Measurements from ENCODE around the gene LGMN. TPM values are rescaled to one million over a fixed set of nuclear protein-coding genes. Genes with fewer than 3 reads are reported as not detected.

LGMN gene
- total and polyA plus RNA-seq, 2 donors (not counting 1 experiment from before 2014, with no cell fraction given) = 17.6 to 21.1 TPM

GRCh38 chr14:92687681-92688433 is 60.6 kb downstream of the LGMN start:
- ChIA-PET POLR2A (interaction anchor here (0.6 kb wide), 1 partner anchor 80 kb away, joined by 3 read pairs; no protein-coding TSS in a partner anchor), CTCF (interaction anchor here (0.6 to 7.4 kb wide), 16 partner anchors 8 to 1322 kb away, joined by 3 to 62 read pairs (median 6); no protein-coding TSS in a partner anchor)
- Histone ChIP-seq H3K9ac (ENCODE audit: low read length) (no peak overlapping the region), H3K36me3 (replicated peaks in 1 of 2; ENCODE audit: control extremely low read depth in 1 of 2, control insufficient read depth in 1 of 2, extremely low read depth in 1 of 2, insufficient read depth in 2 of 2, low read length in 1 of 2) (peaks cover 4 to 60% of the 10 kb centered on the region in 2 experiments), H3K27me3 (replicated peaks in 1 of 4; ENCODE audit: control extremely low read depth in 1 of 4, control insufficient read depth in 3 of 4, insufficient read depth in 4 of 4, low read length in 3 of 4) (no peaks in the 10 kb centered on the region), H3K79me2 (ENCODE audit: control insufficient read depth, insufficient read depth, low read length) (peaks cover 6% of the 10 kb centered on the region), H4K20me1 (ENCODE audit: control insufficient read depth, insufficient read depth, low read length, poor library complexity, severe bottlenecking) (peaks cover 68% of the 10 kb centered on the region), H3K4me2 (replicated peaks; ENCODE audit: low read depth, low read length, poor library complexity, severe bottlenecking) (no peak overlapping the region), H3K27ac (ENCODE audit: low read length in 2 of 2) (no peak overlapping the region), H3K4me3 (ENCODE audit: control extremely low read depth in 1 of 5, extremely low read depth in 1 of 5, insufficient read depth in 1 of 5, low read depth in 2 of 5, low read length in 4 of 5) (no peak overlapping the region), H3K9me3 (ENCODE audit: control extremely low read depth in 1 of 3, control insufficient read depth in 2 of 3, insufficient read depth in 1 of 3, low read length in 2 of 3) (peaks cover 0 to 6% (median 0%) of the 10 kb centered on the region in 3 donors), H3K4me1 (ENCODE audit: control insufficient read depth in 2 of 2, insufficient read depth in 2 of 2, low read length in 2 of 2) (peaks cover 0 to 3% of the 10 kb centered on the region in 2 donors), H2AFZ (ENCODE audit: insufficient read depth, low read depth, low read length, poor library complexity, severe bottlenecking) (no peak overlapping the region)
- H3K27ac Mint-ChIP-seq = no peak overlapping the region
- H3K27me3 Mint-ChIP-seq = no peaks in the 10 kb centered on the region
- TF ChIP-seq CTCF (IDR thresholded peaks at IDR 0.05) (no peak), EZH2 (IDR thresholded peaks at IDR 0.05; ENCODE audit: borderline replicate concordance, insufficient read depth, low read depth, low read length, poor library complexity, severe bottlenecking) (no peak)
- no peaks in the 10 kb centered on the region for H3K9me3 Mint-ChIP-seq (ENCODE audit: insufficient read depth)
- H3K4me1 Mint-ChIP-seq = peaks cover 2% of the 10 kb centered on the region
- intact Hi-C loops (cut with micrococcal nuclease) = loop anchor here (2.0 to 10.0 kb wide), 2 partner anchors 97 to 553 kb away; no protein-coding TSS in a partner anchor
- H3K4me3 Mint-ChIP-seq = no peak overlapping the region
- ATAC-seq (ENCODE audit: low read depth) = no peak
- WGBS (ENCODE audit: insufficient coverage) = 98% methylated on average over 79 of the region's 80 CpGs
- no peak for DNase-seq

All from B cell (primary cell).